Measurements from ENCODE around the gene SHB. TPM values are rescaled to one million over a fixed set of nuclear protein-coding genes. Genes with fewer than 3 reads are reported as not detected.
A peak's percentile ranks its signal among the peaks of the same experiment; 100 is the strongest.

SHB gene
- total and polyA plus RNA-seq, 2 experiments from 2014 or later, result 20.8 to 48.3 TPM

DNA sequence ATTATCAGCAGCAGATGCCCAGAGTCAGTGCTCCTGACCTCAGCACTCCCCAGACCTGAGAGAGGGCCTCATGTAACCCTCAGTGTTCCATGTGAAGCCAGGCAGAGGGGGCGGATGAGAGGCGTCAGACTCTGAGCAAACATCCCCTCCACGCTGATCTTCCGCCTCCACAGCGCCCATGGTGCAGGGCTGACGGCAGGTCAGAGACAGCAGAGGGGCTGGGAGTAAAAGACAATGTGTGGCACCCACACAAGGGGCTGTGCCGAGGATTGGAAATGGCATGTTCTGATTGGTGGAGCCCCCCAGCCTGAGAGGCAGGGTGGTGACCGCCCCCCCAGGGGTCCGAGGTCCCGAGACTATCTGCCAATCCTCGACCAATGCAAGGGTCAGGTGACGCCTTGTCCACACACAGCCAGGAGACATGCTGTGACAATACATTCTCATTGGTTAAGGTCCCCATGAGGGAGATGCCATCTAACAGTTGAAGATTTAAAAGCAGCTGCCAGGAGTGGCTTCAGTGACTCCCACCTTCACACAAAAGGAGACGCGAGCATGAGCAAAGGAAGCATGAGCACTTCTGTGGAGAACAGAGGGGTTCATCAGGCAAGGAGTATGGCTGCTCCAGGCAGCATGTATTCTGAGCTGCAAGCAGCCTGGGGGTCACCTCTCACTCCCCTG lies 145.8 kb downstream of the SHB start:
- 74% methylated on average over 14 of the region's 14 CpGs for WGBS (ENCODE audit: low lambda C conversion rate, missing lambda C conversion rate)
- no peak overlapping the region for H3K27ac ChIP-seq
- no peak overlapping the region for H3K4me2 ChIP-seq
- H3K79me2 ChIP-seq, result peaks cover 17% of the 10 kb centered on the region
- TF ChIP-seq EZH2phosphoT487 (IDR thresholded peaks at IDR 0.05; ENCODE audit: low read depth, severe bottlenecking, unreplicated experiment) (no peak), EZH2 (IDR thresholded peaks at IDR 0.05; ENCODE audit: borderline replicate concordance) (no peak)
- TF ChIP-seq, protein P1, sequence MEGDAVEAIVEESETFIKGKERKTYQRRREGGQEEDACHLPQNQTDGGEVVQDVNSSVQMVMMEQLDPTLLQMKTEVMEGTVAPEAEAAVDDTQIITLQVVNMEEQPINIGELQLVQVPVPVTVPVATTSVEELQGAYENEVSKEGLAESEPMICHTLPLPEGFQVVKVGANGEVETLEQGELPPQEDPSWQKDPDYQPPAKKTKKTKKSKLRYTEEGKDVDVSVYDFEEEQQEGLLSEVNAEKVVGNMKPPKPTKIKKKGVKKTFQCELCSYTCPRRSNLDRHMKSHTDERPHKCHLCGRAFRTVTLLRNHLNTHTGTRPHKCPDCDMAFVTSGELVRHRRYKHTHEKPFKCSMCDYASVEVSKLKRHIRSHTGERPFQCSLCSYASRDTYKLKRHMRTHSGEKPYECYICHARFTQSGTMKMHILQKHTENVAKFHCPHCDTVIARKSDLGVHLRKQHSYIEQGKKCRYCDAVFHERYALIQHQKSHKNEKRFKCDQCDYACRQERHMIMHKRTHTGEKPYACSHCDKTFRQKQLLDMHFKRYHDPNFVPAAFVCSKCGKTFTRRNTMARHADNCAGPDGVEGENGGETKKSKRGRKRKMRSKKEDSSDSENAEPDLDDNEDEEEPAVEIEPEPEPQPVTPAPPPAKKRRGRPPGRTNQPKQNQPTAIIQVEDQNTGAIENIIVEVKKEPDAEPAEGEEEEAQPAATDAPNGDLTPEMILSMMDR (IDR thresholded peaks at IDR 0.05; ENCODE audit: poor library complexity), result no peak
- no peak for DNase-seq (ENCODE audit: low spot score)
- no peaks in the 10 kb centered on the region for H3K36me3 ChIP-seq (replicated peaks; ENCODE audit: insufficient read depth, low read depth)
- no peak overlapping the region for H2AFZ ChIP-seq
- no peaks in the 10 kb centered on the region for H3K9me3 ChIP-seq (ENCODE audit: low read depth)
- no peaks in the 10 kb centered on the region for H3K9me2 ChIP-seq (replicated peaks; ENCODE audit: insufficient read depth)
- H4K20me1 ChIP-seq (ENCODE audit: insufficient read depth, poor library complexity, severe bottlenecking), result no peaks in the 10 kb centered on the region
- no peaks in the 10 kb centered on the region for H3K27me3 ChIP-seq
- H3K4me3 ChIP-seq, result no peak overlapping the region
- peaks cover 2% of the 10 kb centered on the region for H3K4me1 ChIP-seq (ENCODE audit: insufficient read depth)

- no peaks in the 10 kb centered on the region for H3K27me3 ChIP-seq
- no peaks in the 10 kb centered on the region for H3K9me2 ChIP-seq (replicated peaks; ENCODE audit: insufficient read depth)
- no peak overlapping the region for H3K4me2 ChIP-seq
- no peaks in the 10 kb centered on the region for H3K9me3 ChIP-seq (ENCODE audit: low read depth)
- TF ChIP-seq EZH2phosphoT487 (IDR thresholded peaks at IDR 0.05; ENCODE audit: low read depth, severe bottlenecking, unreplicated experiment) (no peak), EZH2 (IDR thresholded peaks at IDR 0.05; ENCODE audit: borderline replicate concordance) (no peak)
- TF ChIP-seq, protein P1 (IDR thresholded peaks at IDR 0.05; ENCODE audit: poor library complexity), result no peak
- no peak overlapping the region for H2AFZ ChIP-seq
- no peaks in the 10 kb centered on the region for H4K20me1 ChIP-seq (ENCODE audit: insufficient read depth, poor library complexity, severe bottlenecking)
- DNase-seq (ENCODE audit: low spot score), result no peak
- no peak overlapping the region for H3K27ac ChIP-seq
- no peak overlapping the region for H3K4me3 ChIP-seq
- H3K79me2 ChIP-seq, result peaks cover 15% of the 10 kb centered on the region
- WGBS (ENCODE audit: low lambda C conversion rate, missing lambda C conversion rate), result 69% methylated on average over 13 of the region's 13 CpGs
- peaks cover 3% of the 10 kb centered on the region for H3K4me1 ChIP-seq (ENCODE audit: insufficient read depth)
- no peaks in the 10 kb centered on the region for H3K36me3 ChIP-seq (replicated peaks; ENCODE audit: insufficient read depth, low read depth)
These were observed 146.5 kb downstream of the SHB start for GRCh38 chr9:37922363-37923117.

DNA sequence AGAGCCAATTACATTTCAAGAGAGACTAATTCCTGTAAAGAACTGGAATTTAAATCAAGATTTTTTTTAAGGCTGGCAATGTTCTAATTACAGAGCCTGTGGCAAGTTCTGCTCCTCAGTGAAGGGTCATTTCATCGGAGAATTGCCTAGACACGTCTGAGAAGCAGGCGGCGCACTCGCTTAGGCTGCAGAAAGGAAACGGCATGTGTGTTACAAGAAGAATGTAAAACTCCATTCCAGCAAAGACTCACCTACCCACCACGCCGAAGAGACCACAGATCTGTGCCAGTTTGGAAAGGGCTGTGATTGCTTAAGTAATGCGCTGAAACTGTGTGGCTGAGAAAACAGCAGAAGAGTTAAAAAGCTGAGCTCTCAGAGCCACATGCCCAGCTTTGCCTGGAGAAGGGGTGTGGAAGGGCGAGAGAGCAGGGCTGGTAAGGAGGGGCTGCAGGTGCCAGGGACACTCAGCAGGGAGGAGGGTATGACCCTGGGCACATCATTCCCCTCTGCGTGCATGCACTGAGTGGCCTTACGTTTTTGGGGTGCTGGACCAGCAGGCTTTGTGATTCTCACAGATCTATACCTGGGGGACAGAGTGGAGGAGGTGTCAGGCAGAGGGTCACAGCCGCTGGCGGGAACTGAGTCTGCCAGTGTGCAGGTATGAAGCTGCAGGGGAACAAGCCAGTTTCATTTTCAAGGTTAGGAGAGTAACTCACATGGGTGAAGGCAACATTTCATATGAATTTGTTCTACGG lies 147.3 kb downstream of the SHB start:
- H3K4me2 ChIP-seq, result no peak overlapping the region
- no peak overlapping the region for H3K27ac ChIP-seq

More for the DNA sequence above, 147.3 kb downstream of the SHB start:
- H3K9me2 ChIP-seq (replicated peaks; ENCODE audit: insufficient read depth), result no peaks in the 10 kb centered on the region
- WGBS (ENCODE audit: low lambda C conversion rate, missing lambda C conversion rate), result 87% methylated on average over 15 of the region's 15 CpGs
- peaks cover 11% of the 10 kb centered on the region for H3K4me1 ChIP-seq (ENCODE audit: insufficient read depth)
- H3K4me3 ChIP-seq, result no peak overlapping the region
- H2AFZ ChIP-seq, result no peak overlapping the region
- no peak for DNase-seq (ENCODE audit: low spot score)
- TF ChIP-seq EZH2phosphoT487 (IDR thresholded peaks at IDR 0.05; ENCODE audit: low read depth, severe bottlenecking, unreplicated experiment), result no peak
- TF ChIP-seq, protein P1 (IDR thresholded peaks at IDR 0.05; ENCODE audit: poor library complexity), result peak; percentile 21
- peaks cover 7% of the 10 kb centered on the region for H3K79me2 ChIP-seq
- no peaks in the 10 kb centered on the region for H3K9me3 ChIP-seq (ENCODE audit: low read depth)
- no peaks in the 10 kb centered on the region for H3K27me3 ChIP-seq
- no peaks in the 10 kb centered on the region for H4K20me1 ChIP-seq (ENCODE audit: insufficient read depth, poor library complexity, severe bottlenecking)
- no peaks in the 10 kb centered on the region for H3K36me3 ChIP-seq (replicated peaks; ENCODE audit: insufficient read depth, low read depth)
